GM21447 (cell line): ENCODE results near the gene IL19.

Experiments used
- ATAC-seq: cut with Tn5 transposase; IDR thresholded peaks from one replicate; pipeline ENCODE4 v1.9.1; 2021; ENCODE audit not compliant: unreplicated experiment

Gene IL19, protein sequence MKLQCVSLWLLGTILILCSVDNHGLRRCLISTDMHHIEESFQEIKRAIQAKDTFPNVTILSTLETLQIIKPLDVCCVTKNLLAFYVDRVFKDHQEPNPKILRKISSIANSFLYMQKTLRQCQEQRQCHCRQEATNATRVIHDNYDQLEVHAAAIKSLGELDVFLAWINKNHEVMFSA

DNA sequence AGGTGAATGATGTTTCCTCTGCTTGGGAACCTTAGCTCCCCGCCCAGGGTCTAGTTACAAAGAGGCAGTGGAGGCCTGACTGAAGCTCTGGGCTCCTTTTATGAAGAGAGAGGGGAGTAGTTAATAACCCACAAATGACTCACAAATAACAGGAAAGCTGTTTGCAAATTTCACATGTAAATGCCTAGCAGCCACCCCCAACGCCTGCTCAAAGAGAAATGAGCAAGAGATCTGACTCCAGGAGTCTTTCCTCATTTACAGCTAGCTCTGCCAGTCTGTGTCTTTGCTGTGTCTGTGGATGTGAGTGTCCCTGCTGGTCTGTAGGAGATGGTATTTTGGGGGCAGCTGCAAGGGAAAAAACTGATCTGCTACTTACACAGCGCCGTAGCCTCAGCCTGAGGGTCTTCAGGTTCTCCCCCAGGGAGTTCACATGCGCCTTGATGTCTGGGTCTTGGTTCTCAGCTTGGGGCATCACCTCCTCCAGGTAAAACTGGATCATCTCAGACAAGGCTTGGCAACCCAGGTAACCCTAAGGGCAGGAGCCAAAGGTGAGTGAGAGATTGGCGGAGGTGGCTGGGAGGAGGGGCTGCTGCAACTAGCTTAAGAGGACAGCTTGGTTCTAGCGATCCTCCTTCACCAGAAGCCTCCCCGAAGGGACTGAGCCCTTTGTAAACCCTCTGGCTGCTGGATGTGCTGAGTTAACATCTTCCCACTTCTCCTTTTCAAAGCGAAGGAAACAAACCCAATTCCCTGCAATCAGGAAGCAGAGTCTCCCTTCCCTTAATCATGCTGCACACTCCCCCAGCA is at the start of gene IL19:
Gene IL19 (plus strand): TSS at position 243 of the 807 bp plus-strand sequence. CDS start 65,890 bp downstream, outside the sequence.
- no peak for ATAC-seq

DNA sequence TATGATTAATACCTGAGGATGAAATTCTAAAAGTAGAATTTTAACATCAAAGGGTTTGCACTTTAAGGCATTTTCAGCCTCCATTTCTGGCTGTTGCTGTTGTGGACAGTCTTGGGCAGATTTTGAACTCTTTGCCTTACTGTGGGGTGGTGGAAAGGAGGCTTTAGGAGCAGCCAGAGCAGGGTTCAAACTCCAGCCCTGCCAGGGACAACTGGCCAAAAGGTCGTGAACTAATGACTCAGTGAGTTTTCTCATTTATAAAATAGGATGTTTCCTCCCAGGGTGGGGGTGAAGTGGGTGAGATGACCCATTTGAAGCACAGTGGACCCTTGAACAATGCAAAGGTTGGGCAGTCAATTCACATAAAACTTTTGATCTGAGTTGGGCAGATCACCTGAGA is 49.1 kb upstream of the IL19 start:
- no peak for ATAC-seq

DNA sequence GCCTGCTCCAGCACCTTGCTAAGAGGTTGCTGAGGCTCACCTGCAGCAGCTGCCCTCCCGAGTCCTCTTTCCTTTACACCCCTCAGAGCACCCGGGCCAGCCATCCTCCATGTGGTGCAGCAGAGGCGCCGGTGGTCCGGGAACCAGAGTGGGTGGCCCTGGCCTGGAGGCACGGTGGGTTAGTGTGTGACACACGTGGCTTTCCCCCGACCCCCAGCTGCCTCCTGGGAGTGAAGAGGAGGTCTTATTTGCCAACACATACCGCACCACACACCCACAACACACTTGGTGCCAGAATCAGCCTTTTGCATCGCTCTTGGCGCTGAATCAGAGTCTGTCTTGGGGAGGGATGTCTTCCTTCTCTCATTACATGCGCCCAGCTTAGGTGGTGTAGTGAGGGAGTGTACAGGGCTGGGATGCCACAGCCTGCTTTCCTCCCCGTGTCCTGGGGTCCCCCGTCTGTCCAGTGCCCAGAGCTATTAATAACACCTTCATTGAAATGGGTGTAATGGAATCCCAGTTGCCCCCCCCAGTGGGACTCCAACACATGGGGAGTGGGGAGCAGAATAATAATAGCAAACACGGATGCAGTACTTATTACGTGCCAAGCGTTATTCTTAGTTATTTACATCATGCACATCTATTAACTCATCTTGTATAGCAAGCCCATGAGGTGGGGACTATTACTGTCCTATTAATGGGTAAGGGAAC is 47.7 kb upstream of the IL19 start:
- ATAC-seq, result no peak

DNA sequence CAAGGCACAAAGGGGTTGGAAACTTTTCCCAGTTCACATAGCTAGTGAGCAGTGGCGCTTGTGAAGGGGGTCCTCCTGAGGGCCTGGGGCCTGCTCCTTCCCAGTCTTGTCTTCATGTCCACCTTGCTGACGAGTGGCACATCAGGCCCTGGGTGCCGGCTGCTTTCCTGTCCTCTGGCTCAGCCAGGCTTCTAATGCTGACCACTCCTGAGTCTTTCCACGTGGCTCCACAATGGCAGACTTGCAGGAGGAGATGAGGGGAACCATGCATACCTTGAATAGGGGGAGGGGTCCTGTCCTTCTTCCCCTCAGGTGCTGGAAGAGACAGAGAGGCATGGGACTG is 47.1 kb upstream of the IL19 start:
- ATAC-seq, result no peak

DNA sequence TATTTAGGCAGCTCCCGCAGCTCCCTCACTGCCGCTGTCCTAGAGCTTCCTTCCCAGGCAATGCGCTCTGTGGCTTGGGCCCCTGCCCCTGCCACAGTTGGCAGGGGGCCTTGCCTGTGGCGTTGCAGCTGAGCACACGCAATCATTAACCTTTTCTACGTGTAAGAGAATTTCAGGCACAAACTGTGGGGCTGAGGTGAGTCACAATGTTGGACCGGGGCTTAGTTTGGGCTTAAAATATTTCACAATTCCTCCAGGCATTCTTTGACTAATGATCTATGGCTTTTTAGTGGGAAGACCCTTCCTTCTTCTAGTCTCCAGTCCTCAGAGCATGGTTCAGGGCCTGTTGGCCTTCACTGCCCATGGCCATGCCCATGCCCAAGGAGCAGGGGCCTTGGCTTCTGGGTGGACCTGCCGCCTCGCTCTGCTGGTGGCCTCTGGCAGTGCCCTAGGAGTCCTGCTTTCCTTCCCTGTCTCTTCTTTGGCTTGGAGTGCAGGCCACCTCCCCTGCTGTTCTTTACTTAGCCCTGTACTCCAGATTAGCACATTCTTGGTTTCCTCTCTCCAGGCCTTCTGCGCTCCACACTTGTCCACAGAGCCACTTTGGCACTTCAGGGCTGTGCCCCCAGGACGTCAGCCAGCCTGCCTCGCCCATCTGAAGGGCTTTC is 46.6 kb upstream of the IL19 start:
- ATAC-seq, result no peak

DNA sequence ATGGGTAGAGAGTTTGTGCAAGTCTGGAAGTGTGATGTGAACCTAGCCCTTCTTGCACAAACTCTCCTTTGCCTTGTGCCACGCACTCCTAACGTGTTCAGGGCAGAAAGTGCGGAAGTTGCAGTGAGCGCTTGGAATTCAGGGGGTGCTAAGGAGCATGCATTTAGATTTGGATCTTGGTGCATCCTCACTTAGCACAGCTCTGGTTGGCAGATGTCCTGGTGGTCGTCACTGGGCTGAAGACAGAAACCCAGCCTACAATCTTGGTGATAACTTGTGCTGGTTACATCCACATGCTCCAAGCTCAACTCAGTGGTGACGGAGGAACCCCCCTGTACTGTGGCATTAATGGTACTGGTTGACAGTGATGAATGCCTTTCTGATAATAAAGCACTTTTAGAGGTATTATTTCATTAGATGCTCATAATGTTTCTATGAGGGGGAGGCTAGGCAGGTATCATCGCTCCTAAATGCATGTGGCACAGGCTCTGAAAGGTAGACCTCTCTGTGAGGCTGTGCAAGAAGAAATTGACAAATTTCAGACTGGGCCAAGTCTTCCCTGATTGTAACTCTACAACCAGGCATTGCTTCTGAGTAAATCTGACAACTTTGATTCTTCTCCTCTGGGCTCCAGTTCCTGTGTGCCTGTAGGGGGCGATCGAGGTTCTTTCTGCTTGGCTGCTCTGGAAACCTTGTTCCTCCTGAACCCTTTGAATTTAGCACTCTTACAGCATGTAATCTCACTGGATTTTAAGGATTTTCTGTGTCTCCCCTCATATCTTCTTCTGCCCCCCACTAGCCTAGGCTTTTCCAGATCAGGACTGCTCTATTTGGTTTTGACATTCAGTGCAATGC is 45.2 kb upstream of the IL19 start:
- no peak for ATAC-seq

DNA sequence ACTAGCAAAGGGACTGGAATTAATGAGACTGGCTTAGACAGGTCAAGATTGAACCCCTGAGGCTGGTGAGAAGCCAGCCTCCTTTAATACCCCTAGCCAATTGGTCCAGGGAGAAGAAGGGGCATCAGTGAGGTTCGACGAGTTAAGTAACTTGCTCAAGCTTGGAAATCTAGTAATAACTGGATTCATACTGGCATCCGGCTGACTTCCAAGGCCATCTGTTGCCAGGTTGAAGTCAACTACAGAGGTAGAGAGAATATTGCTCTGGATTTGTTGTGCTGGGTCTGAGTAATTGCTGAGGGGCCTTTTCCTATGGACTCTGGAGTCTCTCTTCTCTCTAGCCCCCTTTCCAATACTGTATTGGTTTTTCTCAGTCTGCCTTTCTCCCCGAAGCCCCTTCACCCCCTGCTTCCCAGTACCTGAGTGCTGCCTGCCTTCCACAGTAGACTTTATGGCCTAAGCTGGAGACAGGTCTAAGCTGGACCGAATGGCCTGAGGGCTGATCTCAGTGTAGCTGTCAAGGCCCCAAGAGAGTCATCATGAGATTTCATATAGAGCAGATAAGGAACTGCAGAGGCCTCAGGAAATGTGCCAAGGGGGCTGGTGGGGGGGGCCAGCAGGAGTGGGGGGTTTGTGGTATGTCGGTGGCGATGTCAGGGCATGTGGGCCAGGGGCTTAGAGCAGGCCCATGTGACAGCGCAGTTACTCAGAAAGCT is 42.4 kb upstream of the IL19 start:
- ATAC-seq, result no peak

DNA sequence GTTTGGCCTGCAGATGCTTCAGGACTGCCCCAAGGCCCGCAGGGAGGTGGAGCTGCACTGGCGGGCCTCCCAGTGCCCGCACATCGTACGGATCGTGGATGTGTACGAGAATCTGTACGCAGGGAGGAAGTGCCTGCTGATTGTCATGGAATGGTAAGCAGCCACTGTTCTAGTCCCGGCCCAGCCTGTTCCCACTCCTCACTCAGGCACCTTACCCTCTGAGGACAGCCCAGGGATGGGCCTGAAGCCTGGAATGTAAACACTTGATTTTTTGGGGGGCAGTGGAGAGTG is 41.9 kb upstream of the IL19 start:
- no peak for ATAC-seq

DNA sequence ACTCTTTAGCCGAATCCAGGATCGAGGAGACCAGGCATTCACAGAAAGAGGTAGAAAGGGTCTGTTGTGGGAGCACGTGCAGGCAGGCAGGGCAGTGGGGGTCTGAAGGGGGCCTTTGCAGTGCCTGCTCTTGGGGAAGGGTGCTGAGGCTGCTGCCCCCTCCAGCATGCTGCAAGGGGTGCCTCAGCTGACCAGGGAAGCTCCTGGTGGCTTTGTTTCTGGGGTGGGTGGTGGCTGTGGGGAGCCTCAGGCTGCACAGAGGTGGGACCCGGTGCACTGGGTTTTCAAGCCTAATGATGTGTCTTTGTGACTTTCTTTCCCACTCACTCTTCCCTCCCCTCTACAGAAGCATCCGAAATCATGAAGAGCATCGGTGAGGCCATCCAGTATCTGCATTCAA is 41.5 kb upstream of the IL19 start:
- no peak for ATAC-seq

DNA sequence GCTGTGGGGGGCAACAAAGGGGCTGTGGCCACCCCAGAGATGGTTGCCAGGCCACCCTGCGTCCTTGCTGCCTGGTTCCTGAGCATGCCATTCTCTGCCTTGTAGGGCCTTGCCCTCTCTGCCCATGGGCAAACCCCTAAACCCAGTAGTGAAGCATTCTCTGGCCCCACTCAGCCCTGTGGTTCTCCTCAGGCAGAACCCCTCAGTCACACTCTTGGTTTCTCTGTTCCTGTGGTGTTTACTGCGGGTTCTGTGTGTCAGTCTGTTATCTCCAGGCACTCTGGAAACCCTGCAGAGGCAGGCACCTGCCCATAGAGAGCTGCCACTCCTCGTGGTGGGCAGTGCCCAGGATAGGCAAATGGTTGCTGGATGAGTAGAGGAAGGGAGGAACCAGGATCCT is 41.1 kb upstream of the IL19 start:
- no peak for ATAC-seq

DNA sequence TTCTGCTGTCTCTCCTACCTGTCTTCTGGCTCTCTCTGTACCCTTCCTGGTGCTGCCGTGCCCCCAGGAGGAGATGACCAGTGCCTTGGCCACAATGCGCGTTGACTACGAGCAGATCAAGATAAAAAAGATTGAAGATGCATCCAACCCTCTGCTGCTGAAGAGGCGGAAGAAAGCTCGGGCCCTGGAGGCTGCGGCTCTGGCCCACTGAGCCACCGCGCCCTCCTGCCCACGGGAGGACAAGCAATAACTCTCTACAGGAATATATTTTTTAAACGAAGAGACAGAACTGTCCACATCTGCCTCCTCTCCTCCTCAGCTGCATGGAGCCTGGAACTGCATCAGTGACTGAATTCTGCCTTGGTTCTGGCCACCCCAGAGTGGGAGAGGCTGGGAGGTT is 38.1 kb upstream of the IL19 start:
- no peak for ATAC-seq

DNA sequence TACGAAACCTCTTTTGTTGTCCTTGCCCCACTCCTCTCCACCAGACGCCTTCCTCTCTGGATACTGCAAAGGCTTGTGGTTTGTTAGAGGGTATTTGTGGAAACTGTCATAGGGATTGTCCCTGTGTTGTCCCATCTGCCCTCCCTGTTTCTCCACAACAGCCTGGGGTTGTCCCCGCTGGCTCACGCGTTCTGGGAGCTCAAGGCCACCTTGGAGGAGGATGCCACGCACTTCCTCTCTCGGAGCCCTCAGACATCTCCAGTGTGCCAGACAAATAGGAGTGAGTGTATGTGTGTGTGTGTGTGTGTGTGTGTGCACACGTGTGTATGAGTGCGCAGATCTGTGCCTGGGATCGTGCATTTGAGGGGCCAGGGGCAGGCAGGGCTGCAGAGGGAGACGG is 37.6 kb upstream of the IL19 start:
- no peak for ATAC-seq

DNA sequence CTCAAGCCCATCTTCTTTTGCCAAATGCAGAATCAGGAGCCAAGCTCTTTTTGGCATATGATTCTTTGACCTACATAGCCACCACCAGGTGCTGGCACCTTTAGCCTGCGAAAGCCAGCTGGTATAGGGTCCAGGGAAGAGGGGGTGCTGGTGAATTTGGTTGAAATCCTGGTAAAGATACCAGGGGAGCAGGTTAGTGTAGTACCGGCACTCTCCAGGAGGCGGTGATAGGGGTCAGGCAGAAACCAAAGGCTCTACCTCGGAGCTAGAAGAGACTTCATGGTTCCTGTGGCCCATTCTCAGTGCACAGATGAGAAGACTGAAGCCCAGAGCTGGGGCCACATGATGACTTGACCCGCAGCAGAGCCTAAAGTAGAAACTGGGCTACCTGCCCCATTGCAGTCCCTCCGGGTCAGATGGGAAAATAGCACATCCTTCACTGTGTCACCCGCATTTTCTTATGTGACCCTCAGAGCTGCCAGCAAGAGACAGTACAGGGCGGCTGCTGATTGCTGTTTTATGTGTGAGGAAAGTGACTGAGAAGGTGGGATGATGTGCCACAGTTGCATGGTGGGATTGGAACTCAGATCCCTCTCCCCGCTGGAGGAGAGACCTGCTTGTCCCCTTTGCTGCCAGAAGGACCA is 36.0 kb upstream of the IL19 start:
- ATAC-seq, result no peak

DNA sequence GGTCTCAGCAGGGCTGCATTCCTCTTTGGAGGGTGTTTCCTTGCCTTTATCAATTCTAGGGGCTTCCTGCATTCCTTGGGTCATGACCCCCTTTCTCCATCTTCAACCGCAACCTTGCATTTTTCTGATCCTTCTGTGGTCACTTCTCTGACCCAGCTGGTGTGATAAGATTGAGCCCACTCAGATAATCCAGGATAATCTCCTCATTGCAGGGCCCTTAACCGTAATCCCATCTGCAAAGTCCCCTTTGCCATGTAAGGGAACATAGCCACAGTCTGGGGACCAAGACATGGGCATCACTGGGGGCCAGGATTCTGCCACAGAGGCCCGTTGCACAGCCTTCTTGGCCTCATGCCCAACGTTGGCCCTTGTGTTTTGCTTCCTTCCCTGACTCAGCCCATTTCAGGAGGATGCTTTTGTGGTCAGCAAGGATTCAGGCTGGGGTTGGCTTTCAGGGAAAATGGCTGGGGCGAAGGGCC is 35.0 kb upstream of the IL19 start:
- ATAC-seq, result no peak

DNA sequence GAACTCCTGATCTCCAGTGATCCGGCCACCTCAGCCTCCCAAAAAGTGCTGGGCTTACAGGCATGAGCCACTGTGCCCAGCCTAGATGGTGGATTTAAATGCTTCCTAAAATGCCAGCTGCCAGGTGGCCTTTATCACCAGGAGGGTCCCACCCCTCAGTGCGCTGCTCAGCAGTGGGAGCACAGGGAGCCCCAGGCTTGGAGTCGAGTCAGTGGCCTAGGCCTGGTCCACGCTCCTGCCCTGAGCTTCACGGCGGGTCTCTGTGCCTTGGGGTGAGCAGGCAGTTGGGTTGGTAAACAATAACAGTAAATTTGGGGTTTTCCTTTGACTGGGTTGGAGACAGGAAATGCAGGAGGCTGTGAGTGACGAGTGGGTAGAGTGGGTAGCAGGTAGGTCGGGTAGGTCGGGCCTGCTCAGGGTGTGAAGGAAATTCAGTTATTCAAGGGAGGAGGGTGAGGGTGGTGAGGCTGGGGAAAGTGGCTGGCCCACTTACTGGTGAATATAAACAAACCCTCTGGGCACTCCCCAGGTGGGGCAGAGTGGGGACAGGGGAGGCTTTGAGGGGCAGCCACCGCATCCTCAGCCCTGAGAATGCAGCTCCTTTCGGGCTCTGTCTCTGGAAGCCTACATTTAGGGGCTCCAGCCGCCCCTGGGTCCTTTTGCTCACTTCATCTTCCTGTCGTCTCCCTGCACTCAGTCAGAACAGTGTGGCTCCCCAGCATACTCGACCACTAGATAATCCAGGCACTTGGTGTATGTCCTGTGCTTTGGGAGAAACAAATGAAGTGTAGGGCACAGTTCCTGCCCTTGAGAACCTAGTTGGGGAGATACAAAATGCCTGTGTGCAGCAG is 33.5 kb upstream of the IL19 start:
- ATAC-seq, result no peak

DNA sequence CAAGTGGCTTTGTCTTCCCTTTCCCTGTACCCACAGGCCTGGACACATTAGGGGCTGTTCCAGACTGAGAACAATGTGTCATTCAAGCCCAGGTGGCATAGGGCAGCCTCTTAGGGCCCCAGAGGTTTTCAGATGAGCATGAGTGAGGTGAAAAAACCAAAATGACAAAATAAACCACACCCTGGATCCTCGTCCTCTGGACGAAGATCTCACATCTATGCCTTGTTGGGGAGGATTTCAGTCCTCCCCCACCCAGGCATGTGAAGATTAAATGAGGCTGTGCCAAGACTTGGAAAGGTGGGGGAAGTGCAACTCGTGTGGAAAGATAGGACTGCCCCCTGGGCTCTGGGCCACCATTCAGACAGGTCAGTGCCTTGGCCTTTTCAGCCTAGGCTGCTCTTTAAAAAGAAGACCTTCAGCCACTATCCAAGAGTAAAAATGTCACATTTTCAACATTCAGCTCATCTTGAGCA is 32.8 kb upstream of the IL19 start:
- no peak for ATAC-seq

DNA sequence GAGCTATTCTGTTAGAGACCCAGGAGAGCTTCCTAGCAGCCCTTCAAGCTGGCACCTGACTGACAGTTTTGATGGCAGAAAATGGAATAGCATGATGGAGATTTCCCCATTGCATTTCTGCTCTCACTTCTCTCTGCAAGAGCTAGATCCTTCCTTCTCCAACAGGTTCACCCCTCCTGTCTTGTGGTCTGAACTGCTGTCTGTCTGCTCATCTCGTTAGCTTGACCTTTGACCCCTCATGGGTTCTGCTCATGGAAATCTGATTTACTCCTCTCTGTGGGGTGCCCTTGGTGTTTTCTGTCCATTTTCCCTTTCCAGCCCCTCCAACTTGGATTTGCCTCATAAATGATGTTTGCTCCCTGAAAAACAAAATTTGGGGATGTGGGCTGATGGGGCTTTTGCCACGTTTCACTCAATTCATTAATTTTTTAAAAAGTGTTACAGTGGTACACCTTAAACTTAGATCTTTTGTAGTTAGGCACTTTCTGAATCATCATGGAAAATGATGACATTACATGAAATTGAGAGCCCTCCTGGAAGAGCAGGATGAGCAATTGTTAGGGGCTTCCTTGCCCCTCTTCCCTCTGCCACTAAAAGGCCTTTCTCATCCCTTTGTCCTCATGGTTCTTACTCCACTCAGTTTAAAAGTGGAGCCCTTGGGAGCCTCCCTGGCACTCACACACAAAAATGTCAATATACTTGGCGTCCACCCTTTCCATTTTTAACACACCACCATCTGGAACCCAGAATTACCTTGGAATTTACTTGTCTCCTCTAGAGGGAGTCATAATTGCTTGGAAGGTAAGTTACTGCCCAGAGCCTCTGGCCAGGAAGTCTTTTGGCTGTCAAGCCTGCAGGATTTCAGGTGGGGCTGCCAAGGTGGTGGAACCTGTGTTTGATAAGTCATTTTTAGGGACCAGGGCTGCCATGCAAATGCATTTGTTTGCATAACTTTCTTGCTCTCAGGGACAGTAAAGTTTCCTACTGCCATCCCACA is 31.9 kb upstream of the IL19 start:
- peak; percentile 9 for ATAC-seq
